ENCODE measurements around the gene PVRIG.
"Not testable (repeated sequence)": the region's sequence is repeated elsewhere in the genome, so short reads cannot be mapped to it uniquely, and the experiment has no call there.

Gene PVRIG

DNA sequence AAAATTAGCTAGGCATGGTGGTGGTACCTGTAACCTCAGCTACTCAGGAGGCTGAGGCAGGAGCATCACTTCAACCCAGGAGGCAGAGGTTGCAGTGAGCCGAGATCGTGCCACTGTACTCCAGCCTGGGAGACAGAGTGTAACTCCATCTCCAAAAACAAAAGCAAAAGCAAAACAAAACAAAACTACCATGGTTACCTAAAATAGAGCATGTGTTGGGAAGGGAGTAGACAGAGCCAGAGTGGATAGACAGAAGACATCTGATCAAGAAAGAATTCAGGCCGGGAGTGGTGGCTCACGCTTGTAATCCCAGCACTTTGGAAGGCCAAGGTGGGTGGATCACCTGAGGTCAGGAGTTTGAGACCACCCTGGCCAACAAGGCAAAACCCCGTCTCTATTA lies 46.1 kb downstream of the PVRIG start:
- not testable (repeated sequence) for H3K27ac ChIP-seq (ENCODE audit: low read depth, low read length); H3K9me3 ChIP-seq (ENCODE audit: insufficient read depth, low read depth, low read length); H3K9ac ChIP-seq (ENCODE audit: low read depth, low read length); H3K27me3 ChIP-seq (ENCODE audit: insufficient read depth, low read length); H3K4me1 ChIP-seq (ENCODE audit: insufficient read depth, low read length); H3K4me3 ChIP-seq (ENCODE audit: low read length); H3K36me3 ChIP-seq (ENCODE audit: insufficient read depth, low read length)
- WGBS, result 97% methylated on average over 5 of the region's 5 CpGs

DNA sequence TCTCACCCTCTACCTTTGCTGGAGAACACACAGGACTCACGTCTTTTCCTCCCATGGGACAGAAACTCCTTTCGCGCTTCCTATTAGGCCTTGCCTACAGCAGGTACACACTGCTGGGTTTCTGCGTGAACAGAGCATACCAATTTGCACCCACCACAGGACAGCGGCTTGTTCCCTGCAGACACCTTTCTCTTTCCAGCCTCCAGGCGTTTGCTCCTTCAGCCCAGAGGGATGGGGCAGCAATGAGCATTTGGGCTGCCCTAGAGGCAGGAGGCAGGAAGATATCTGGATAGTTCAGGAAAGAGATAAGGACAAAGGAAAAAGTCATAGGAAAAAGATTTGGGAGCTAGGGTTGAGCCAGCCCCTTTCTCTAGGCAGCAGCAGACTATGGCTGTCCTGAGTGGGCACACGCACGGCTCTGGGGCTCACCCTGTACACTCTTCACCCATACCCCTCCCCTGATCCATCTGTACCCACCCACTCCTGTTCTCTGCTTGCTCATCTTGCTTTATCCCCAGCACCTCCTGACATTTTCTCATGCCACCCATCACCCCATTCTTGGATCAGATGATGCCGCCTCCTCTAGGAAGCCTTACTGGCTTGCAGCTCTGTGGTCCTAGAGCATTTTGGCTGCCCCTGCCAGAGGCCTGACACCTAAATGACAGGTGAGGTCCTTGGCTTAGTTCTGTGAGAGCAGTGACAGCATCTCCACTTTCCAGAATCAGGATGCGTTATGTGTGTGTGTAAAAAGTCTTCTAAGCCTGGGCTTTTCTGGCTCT lies 47.0 kb downstream of the PVRIG start:
- peaks cover 7% of the 10 kb centered on the region; the same call in 1 of the 2 replicates for H3K4me1 ChIP-seq (ENCODE audit: insufficient read depth, low read length)
- H3K4me3 ChIP-seq (ENCODE audit: low read length), result no peak overlapping the region
- 77% methylated on average over 10 of the region's 10 CpGs for WGBS
- H3K27ac ChIP-seq (ENCODE audit: low read depth, low read length), result no peak overlapping the region
- no peak overlapping the region for H3K9ac ChIP-seq (ENCODE audit: low read depth, low read length)
- no peaks in the 10 kb centered on the region for H3K36me3 ChIP-seq (ENCODE audit: insufficient read depth, low read length)
- H3K27me3 ChIP-seq (ENCODE audit: insufficient read depth, low read length), result no peaks in the 10 kb centered on the region
- no peaks in the 10 kb centered on the region for H3K9me3 ChIP-seq (ENCODE audit: insufficient read depth, low read depth, low read length)

DNA sequence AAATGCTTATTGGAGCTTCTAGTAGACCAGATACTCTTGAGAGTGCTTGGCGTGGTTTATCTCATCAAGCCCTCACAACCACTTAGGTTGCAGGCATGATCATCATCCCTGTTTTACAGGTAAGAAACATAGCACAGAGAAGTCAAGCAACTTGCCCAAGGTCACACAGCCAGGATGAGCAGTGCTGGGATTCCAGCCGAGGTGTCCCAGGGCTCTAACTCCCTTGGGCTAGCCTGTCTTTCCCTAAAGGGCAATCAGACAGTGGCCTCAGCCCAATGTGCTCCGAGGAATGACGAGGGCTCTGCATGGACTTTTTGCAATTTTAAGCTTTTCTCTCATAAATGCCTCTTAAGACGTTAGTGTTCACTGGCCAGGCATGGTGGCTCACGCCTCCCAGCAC lies 47.9 kb downstream of the PVRIG start:
- Histone ChIP-seq H3K4me1 (ENCODE audit: insufficient read depth, low read length) (peaks cover 7% of the 10 kb centered on the region; the same call in 1 of the 2 replicates), H3K36me3 (ENCODE audit: insufficient read depth, low read length) (no peaks in the 10 kb centered on the region), H3K27me3 (ENCODE audit: insufficient read depth, low read length) (no peaks in the 10 kb centered on the region), H3K9me3 (ENCODE audit: insufficient read depth, low read depth, low read length) (no peaks in the 10 kb centered on the region), H3K9ac (ENCODE audit: low read depth, low read length) (no peak overlapping the region), H3K27ac (ENCODE audit: low read depth, low read length) (no peak overlapping the region), H3K4me3 (ENCODE audit: low read length) (no peak overlapping the region)
- WGBS, result 93% methylated on average over 6 of the region's 6 CpGs

DNA sequence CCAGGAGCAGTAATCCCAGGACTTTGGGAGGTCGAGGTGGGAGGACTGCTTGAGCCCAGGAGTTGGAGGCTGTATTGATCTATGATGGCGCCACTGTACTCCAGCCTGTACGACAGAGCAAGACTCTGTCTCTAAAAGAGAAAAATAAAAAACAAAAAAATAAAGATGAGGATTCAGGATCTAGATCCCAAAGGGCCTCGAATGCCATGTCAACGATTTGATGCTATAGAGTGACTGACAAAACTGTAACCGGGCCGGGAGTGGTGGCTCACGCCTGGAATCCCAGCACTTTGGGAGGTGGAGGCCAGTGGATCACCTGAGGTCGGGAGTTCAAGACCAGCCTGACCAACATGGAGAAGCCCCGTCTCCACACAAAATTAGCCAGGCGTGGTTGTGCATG lies 49.1 kb downstream of the PVRIG start:
- 88% methylated on average over 8 of the region's 11 CpGs for WGBS
- H3K9ac ChIP-seq (ENCODE audit: low read depth, low read length); H3K4me1 ChIP-seq (ENCODE audit: insufficient read depth, low read length); H3K4me3 ChIP-seq (ENCODE audit: low read length); H3K9me3 ChIP-seq (ENCODE audit: insufficient read depth, low read depth, low read length); H3K36me3 ChIP-seq (ENCODE audit: insufficient read depth, low read length); H3K27ac ChIP-seq (ENCODE audit: low read depth, low read length); H3K27me3 ChIP-seq (ENCODE audit: insufficient read depth, low read length): not testable (repeated sequence)

DNA sequence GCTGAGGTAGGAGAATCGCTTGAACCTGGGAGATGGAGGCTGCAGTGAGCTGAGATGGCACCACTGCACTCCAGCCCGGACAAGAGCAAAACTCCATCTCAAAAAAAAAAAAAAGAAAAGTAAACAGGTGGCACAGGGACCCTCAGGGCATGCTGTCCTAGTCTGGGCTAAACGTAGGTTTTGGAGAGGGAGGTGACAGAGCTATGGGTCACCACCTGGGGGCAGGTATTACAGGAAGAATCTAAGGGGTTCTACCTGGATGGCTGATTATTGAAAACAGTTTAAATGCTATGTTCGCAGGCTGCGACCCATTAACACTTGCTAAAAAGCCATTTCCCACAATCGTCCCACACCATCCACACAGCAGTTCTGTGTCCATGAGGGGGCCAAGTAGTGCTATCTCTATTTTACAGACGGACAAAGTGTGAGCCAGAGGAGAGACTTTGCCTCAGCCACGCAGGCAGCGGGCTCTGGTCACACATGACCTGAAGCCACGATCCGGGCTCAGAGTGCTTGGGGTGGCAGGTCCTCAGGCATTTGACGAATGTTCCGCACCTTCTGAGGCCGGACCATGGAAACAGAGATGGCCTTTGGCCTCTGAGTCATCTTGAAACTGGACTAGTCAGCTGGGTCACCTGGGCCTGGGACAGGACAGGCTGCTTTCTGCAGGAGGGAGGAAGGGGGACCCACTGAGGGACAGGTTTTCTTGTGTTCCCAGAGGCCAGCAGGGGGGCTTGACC lies 49.7 kb downstream of the PVRIG start:
- peak overlapping the region; percentile 65; the same call in 1 of the 2 replicates for H3K27ac ChIP-seq (ENCODE audit: low read depth, low read length)
- H3K36me3 ChIP-seq (ENCODE audit: insufficient read depth, low read length); H3K4me1 ChIP-seq (ENCODE audit: insufficient read depth, low read length); H3K4me3 ChIP-seq (ENCODE audit: low read length); H3K9me3 ChIP-seq (ENCODE audit: insufficient read depth, low read depth, low read length); H3K27me3 ChIP-seq (ENCODE audit: insufficient read depth, low read length); H3K9ac ChIP-seq (ENCODE audit: low read depth, low read length): not testable (repeated sequence)
- 56% methylated on average over 11 of the region's 14 CpGs for WGBS

DNA sequence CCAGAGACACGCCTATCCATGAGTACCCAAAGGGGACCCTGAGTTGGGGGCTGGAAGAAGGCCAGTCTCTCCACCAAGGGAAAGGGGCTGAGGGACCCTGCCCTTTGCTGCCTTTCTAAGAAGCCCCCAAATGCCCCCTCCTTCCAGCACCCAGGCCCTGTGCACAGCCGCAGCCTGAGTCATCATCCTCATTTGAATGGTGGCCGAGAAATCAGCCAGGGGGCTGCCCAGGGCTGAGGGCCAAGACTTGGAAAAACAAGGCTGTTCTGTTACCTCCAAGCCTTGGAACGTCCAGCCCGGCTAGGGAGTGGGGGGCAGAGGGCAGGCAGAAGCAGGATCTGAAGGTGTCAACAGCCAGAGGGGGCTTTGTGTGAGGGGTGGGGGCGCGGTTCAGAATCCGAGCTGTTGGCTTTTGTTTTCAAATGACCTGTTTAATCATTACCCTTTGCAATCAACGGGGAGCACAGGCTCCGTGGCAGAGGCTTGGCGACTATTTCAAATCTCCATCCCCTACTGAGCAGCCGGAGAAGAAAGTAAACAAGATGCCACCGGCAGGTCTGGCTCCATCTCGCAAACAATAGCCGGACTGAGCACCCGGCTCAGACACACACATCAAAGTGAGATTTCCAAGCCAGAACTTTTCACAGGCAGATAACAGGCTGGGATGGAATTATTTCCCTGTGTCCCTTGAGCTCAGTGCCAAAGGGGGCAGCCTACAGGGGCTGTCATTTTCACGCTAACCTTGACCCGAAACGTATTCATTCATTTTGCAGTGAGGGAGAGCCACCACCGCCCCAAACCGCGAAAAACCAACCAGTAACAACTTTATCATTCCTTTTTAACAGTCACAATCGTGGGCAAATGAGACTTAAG lies 50.5 kb downstream of the PVRIG start:
- H3K4me1 ChIP-seq (ENCODE audit: insufficient read depth, low read length); H3K36me3 ChIP-seq (ENCODE audit: insufficient read depth, low read length); H3K9me3 ChIP-seq (ENCODE audit: insufficient read depth, low read depth, low read length); H3K9ac ChIP-seq (ENCODE audit: low read depth, low read length); H3K27me3 ChIP-seq (ENCODE audit: insufficient read depth, low read length): not testable (repeated sequence)
- WGBS, result 3% methylated on average over 16 of the region's 23 CpGs
- H3K4me3 ChIP-seq (ENCODE audit: low read length), result peak overlapping the region; percentile 45
- H3K27ac ChIP-seq (ENCODE audit: low read depth, low read length), result peak overlapping the region; percentile 65; the same call in 1 of the 2 replicates
